Measurements from ENCODE around the gene CMKLR1. TPM values are rescaled to one million over a fixed set of nuclear protein-coding genes. Genes with fewer than 3 reads are reported as not detected.
A peak's percentile ranks its signal among the peaks of the same experiment; 100 is the strongest.

Gene CMKLR1
- polyA plus RNA-seq, 1 of the 3 experiments (the other 2 are of a cell fraction) = 0.15 TPM

DNA sequence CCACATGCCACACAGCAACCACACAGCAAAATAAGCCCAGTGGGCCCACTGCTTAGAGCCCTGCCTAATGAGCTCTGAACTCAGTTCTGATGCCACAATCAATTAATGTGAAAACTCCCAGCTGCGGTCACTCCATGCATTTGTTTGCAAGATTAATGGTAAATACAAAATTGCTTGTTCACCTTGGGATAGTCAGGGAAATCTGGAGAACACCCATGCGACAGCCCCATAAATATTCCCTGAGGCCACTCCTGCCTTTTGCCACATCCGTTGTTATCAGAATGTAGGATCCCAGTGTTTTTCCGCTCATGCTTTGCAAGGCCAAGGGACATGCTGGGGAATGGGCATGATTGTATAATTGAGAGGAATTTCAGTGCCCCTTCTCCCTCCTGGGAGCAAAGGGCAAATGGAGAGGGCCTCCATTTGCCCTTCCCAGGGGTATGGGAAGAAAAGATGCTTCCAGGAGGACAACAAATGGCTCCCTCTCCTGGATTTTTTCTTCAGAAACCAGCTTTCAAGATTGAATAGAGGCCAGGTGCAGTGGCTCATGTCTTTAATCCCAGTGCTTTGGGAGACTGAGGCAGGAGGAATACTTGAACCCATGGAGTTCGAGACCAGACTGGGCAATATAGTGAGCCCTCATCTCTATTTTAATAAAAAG lies 30.8 kb upstream of the CMKLR1 start (continued):
- TF ChIP-seq EZH2phosphoT487 (IDR thresholded peaks at IDR 0.05; ENCODE audit: borderline replicate concordance, low read depth) = no peak
- TF ChIP-seq, protein P1, sequence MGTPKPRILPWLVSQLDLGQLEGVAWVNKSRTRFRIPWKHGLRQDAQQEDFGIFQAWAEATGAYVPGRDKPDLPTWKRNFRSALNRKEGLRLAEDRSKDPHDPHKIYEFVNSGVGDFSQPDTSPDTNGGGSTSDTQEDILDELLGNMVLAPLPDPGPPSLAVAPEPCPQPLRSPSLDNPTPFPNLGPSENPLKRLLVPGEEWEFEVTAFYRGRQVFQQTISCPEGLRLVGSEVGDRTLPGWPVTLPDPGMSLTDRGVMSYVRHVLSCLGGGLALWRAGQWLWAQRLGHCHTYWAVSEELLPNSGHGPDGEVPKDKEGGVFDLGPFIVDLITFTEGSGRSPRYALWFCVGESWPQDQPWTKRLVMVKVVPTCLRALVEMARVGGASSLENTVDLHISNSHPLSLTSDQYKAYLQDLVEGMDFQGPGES (IDR thresholded peaks at IDR 0.05; ENCODE audit: low read depth, low read length) = no peak
- TF ChIP-seq SIN3A (IDR thresholded peaks at IDR 0.05; ENCODE audit: borderline replicate concordance, low read depth, low read length) = no peak
- TF ChIP-seq, protein P2, sequence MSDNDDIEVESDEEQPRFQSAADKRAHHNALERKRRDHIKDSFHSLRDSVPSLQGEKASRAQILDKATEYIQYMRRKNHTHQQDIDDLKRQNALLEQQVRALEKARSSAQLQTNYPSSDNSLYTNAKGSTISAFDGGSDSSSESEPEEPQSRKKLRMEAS (IDR thresholded peaks at IDR 0.05; ENCODE audit: low read depth) = no peak
- TF ChIP-seq, protein P3, sequence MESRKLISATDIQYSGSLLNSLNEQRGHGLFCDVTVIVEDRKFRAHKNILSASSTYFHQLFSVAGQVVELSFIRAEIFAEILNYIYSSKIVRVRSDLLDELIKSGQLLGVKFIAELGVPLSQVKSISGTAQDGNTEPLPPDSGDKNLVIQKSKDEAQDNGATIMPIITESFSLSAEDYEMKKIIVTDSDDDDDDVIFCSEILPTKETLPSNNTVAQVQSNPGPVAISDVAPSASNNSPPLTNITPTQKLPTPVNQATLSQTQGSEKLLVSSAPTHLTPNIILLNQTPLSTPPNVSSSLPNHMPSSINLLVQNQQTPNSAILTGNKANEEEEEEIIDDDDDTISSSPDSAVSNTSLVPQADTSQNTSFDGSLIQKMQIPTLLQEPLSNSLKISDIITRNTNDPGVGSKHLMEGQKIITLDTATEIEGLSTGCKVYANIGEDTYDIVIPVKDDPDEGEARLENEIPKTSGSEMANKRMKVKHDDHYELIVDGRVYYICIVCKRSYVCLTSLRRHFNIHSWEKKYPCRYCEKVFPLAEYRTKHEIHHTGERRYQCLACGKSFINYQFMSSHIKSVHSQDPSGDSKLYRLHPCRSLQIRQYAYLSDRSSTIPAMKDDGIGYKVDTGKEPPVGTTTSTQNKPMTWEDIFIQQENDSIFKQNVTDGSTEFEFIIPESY (IDR thresholded peaks at IDR 0.05; ENCODE audit: borderline replicate concordance, low read depth) = no peak
- TF ChIP-seq NRF1 (IDR thresholded peaks at IDR 0.05; ENCODE audit: low read depth, low read length) = no peak
- TF ChIP-seq GABPA (IDR thresholded peaks at IDR 0.05; ENCODE audit: low read depth) = no peak

DNA sequence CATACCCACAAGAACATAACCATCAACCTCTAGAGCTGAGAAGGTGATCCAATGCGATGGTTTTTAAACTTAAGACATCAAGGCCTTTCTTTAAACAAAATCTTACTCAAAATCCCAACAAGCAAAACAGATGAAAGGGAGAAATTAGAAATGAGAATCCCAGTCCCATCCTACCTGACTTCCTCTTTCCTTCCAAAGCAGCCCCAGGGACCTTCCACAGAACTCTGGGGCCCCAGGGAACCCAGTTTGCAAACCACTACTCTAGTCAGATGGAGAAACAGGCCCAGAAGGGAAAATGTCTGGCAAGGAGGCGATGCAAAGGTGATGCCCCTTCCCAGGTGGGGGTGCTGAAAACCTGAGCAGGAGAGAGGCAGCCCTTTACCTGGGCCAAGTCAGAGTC lies 29.0 kb upstream of the CMKLR1 start:
- no peak overlapping the region for H3K4me3 ChIP-seq (ENCODE audit: low read depth in 2 of 2, low read length in 1 of 2)
- H4K20me1 ChIP-seq (ENCODE audit: insufficient read depth) = no peaks in the 10 kb centered on the region
- ChIA-PET CTCF (interaction anchor here (1.1 to 1.6 kb wide), 3 partner anchors 11 to 450 kb away, joined by 3 to 5 read pairs (median 4); partner anchors contain the start of gene CMKLR1), POLR2A (no interaction called here)
- 20% methylated on average over 2 of the region's 2 CpGs for WGBS (ENCODE audit: low lambda C conversion rate)
- no peaks in the 10 kb centered on the region for H3K36me3 ChIP-seq (replicated peaks in 1 of 2; ENCODE audit: control insufficient read depth in 1 of 2, insufficient read depth in 2 of 2, low read length in 1 of 2)
- TF ChIP-seq GATA2 (CRISPR knock-in tag; IDR thresholded peaks at IDR 0.05) (no peak), YY1 (IDR thresholded peaks at IDR 0.05; ENCODE audit: low read depth) (no peak), SMC3 (IDR thresholded peaks at IDR 0.05; ENCODE audit: low read depth, low read length) (no peak), RAD21 (IDR thresholded peaks at IDR 0.05; ENCODE audit: low read length) (no peak), FOXJ3 (CRISPR knock-in tag; IDR thresholded peaks at IDR 0.05) (no peak), ELF1 (IDR thresholded peaks at IDR 0.05) (no peak), TAF1 (IDR thresholded peaks at IDR 0.05; ENCODE audit: borderline replicate concordance, low read depth, low read length) (no peak), TCF12 (IDR thresholded peaks at IDR 0.05) (no peak), TEAD4 (IDR thresholded peaks at IDR 0.05; ENCODE audit: borderline replicate concordance, insufficient read depth) (no peak), RFX5 (IDR thresholded peaks at IDR 0.05; ENCODE audit: low read length) (no peak), FOSL2 (IDR thresholded peaks at IDR 0.05; ENCODE audit: borderline replicate concordance, low read depth) (no peak), JUND (IDR thresholded peaks at IDR 0.05) (no peak)
- TF ChIP-seq, protein P4, sequence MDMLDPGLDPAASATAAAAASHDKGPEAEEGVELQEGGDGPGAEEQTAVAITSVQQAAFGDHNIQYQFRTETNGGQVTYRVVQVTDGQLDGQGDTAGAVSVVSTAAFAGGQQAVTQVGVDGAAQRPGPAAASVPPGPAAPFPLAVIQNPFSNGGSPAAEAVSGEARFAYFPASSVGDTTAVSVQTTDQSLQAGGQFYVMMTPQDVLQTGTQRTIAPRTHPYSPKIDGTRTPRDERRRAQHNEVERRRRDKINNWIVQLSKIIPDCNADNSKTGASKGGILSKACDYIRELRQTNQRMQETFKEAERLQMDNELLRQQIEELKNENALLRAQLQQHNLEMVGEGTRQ (IDR thresholded peaks at IDR 0.05; ENCODE audit: borderline replicate concordance, low read depth, low read length) = no peak
- TF ChIP-seq, protein P1 (IDR thresholded peaks at IDR 0.05; ENCODE audit: low read depth, low read length) = no peak
- TF ChIP-seq, protein P2 (IDR thresholded peaks at IDR 0.05; ENCODE audit: low read depth) = no peak
- TF ChIP-seq, protein P5, sequence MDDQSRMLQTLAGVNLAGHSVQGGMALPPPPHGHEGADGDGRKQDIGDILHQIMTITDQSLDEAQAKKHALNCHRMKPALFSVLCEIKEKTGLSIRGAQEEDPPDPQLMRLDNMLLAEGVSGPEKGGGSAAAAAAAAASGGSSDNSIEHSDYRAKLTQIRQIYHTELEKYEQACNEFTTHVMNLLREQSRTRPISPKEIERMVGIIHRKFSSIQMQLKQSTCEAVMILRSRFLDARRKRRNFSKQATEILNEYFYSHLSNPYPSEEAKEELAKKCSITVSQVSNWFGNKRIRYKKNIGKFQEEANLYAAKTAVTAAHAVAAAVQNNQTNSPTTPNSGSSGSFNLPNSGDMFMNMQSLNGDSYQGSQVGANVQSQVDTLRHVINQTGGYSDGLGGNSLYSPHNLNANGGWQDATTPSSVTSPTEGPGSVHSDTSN (IDR thresholded peaks at IDR 0.05) = no peak
- no peak overlapping the region for H2AFZ ChIP-seq (ENCODE audit: low read depth)
- H3K9me3 ChIP-seq = no peaks in the 10 kb centered on the region
- H3K9ac ChIP-seq = no peak overlapping the region
- DNase-seq = no peak
- H3K27ac ChIP-seq (ENCODE audit: low read depth in 2 of 2, low read length in 1 of 2) = peak overlapping the region in 1 of 2 experiments; percentile 23; a peak in 1 of 4 replicates
- H3K4me2 ChIP-seq = no peak overlapping the region
- H3K4me1 ChIP-seq (ENCODE audit: control insufficient read depth in 1 of 2, insufficient read depth in 2 of 2, low read depth in 1 of 2, low read length in 1 of 2) = peaks cover 0 to 36% of the 10 kb centered on the region in 2 experiments; a peak in 2 of 4 replicates
- no peaks in the 10 kb centered on the region for H3K27me3 ChIP-seq (ENCODE audit: insufficient read depth)
- H3K9me2 ChIP-seq = no peaks in the 10 kb centered on the region
- no peaks in the 10 kb centered on the region for H3K79me2 ChIP-seq (ENCODE audit: insufficient read depth)
- no peaks in the 10 kb centered on the region for H3F3A ChIP-seq (replicated peaks; ENCODE audit: insufficient read depth)

All from SK-N-SH (cell line).